AG10803 (cell line): ENCODE data around the gene CFL1.

Experiments used
- DNase-seq: peaks from one replicate; pipeline ENCODE4 v3.0.0; 2010; ENCODE audit warnings: low read depth
- H3K4me3 ChIP-seq: 2 replicates; pipeline ENCODE4 v1.5.1; 2011; ENCODE audit warnings: mild to moderate bottlenecking, low read length, control low read depth
- CTCF ChIP-seq: conservative IDR thresholded peaks from 2 replicates; pipeline ENCODE4 v1.5.1; 2011; ENCODE audit warnings: mild to moderate bottlenecking, low read length, control low read depth, inconsistent platforms

The CFL1 gene

GRCh38 chr11:65854161-65854592, 3.8 kb downstream of the CFL1 start:
- no peak overlapping the region for H3K4me3 ChIP-seq
- no peak for TF ChIP-seq CTCF
- DNase-seq = no peak

- no peak for TF ChIP-seq CTCF
- DNase-seq = no peak
- H3K4me3 ChIP-seq = no peak overlapping the region
Observed at GRCh38 chr11:65853246-65853979, 4.6 kb downstream of the CFL1 start.

DNA sequence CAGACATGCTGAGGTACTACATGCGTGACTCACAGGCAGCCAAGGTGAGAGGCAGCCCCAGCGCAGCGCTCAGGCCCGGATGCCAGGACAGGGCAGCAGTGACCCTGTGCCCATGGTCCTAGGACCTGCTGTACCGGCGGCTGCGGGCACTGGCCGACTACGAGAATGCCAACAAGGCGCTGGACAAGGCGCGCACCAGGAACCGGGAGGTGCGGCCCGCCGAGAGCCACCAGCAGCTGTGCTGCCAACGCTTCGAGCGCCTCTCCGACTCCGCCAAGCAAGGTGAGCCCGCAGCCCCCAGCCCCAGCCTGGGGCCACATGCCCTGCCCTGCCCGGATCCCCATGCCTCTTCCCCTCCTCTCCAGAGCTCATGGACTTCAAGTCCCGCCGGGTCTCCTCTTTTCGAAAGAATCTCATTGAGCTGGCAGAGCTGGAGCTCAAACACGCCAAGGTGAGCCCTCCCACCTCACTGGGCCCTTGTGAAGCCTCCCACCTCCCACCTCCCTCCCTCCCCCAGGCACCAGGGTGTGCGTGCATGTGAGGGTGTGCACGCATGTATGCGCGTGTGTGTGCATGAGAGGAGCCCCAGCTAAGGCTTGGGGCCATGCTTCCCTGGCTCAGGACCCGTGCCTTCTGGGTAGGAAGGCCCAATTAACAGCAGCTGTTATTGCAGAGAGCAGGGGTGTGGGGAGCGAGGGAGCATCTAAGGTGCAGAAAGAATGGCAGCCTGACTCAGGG, 5.3 kb downstream of the CFL1 start:
- H3K4me3 ChIP-seq = no peak overlapping the region
- no peak for TF ChIP-seq CTCF
- DNase-seq = no peak

- no peak for TF ChIP-seq CTCF
- no peak overlapping the region for H3K4me3 ChIP-seq
- DNase-seq = no peak
Observed at GRCh38 chr11:65851811-65852507, 6.0 kb downstream of the CFL1 start.

GRCh38 chr11:65851083-65851579, 6.8 kb downstream of the CFL1 start:
- TF ChIP-seq CTCF = peak; percentile 55
- no peak for DNase-seq
- no peak overlapping the region for H3K4me3 ChIP-seq

GRCh38 chr11:65850217-65851082, 7.5 kb downstream of the CFL1 start:
- H3K4me3 ChIP-seq = no peak overlapping the region
- no peak for TF ChIP-seq CTCF

More at GRCh38 chr11:65850217-65851082, 7.5 kb downstream of the CFL1 start:
- no peak for DNase-seq
